ENCODE data around the gene PHKA2. TPM values are rescaled to one million over a fixed set of nuclear protein-coding genes. Genes with fewer than 3 reads are reported as not detected.
A peak's percentile ranks its signal among the peaks of the same experiment; 100 is the strongest.

PHKA2 gene
- total RNA-seq, 1 experiment from 2014 or later = 24.6 TPM

DNA sequence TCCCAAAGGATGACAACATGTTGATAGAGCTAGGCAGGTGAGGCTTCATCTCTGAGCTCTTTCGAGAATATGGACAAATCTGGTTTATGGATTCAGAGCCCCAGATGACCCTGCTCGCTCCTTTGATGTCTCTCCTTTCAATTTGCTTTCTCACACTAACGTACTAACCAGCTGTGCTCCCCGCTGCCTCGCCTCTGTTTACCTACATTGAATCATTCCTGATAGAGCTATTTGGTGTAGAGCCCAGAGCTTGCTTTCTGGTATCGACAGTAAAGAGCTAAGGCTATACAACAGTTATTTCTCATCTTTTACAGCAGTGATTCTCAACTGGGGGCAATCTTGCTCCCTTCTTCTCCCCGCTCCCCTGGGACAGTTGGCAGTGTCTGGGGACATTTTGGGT lies 8.9 kb upstream of the PHKA2 start:
- H3K27ac ChIP-seq (ENCODE audit: low read length) = peak overlapping the region; percentile 98
- peaks cover 55% of the 10 kb centered on the region for H3K4me1 ChIP-seq (ENCODE audit: insufficient read depth, low read length)
- H4K20me1 ChIP-seq (ENCODE audit: low read length) = no peaks in the 10 kb centered on the region
- H3K27me3 ChIP-seq (ENCODE audit: low read length) = no peaks in the 10 kb centered on the region
- peak; percentile 68 for DNase-seq
- peak overlapping the region; percentile 78 for H3K4me2 ChIP-seq (ENCODE audit: low read length)
- H3K36me3 ChIP-seq (ENCODE audit: low read depth, low read length) = no peaks in the 10 kb centered on the region
- H3K4me3 ChIP-seq (ENCODE audit: low read length) = no peak overlapping the region; the same call in 1 of the 2 replicates
- peak overlapping the region; percentile 36; the same call in 1 of the 2 replicates for H3K9ac ChIP-seq (ENCODE audit: low read length)
- TF ChIP-seq EZH2 (IDR thresholded peaks at IDR 0.05; ENCODE audit: low read length, unreplicated experiment) (no peak), EZH2phosphoT487 (IDR thresholded peaks at IDR 0.05; ENCODE audit: borderline replicate concordance, low read length) (no peak)
- TF ChIP-seq, protein P1, sequence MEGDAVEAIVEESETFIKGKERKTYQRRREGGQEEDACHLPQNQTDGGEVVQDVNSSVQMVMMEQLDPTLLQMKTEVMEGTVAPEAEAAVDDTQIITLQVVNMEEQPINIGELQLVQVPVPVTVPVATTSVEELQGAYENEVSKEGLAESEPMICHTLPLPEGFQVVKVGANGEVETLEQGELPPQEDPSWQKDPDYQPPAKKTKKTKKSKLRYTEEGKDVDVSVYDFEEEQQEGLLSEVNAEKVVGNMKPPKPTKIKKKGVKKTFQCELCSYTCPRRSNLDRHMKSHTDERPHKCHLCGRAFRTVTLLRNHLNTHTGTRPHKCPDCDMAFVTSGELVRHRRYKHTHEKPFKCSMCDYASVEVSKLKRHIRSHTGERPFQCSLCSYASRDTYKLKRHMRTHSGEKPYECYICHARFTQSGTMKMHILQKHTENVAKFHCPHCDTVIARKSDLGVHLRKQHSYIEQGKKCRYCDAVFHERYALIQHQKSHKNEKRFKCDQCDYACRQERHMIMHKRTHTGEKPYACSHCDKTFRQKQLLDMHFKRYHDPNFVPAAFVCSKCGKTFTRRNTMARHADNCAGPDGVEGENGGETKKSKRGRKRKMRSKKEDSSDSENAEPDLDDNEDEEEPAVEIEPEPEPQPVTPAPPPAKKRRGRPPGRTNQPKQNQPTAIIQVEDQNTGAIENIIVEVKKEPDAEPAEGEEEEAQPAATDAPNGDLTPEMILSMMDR (conservative IDR thresholded peaks at IDR 0.05; ENCODE audit: low read depth, low read length) = no peak
- H3F3A ChIP-seq (ENCODE audit: low read length, unreplicated experiment) = peaks cover 5% of the 10 kb centered on the region
- H2AFZ ChIP-seq (ENCODE audit: low read length) = peak overlapping the region; percentile 19; the same call in 1 of the 2 replicates
- POLR2A ChIA-PET (ENCODE audit: unreplicated experiment) = interaction anchor here (0.6 to 1.5 kb wide), 4 partner anchors 8 to 31 kb away, joined by 3 to 6 read pairs (median 4); partner anchors contain the start of gene PHKA2
- peak; percentile 37 for ATAC-seq
- H3K9me3 ChIP-seq (ENCODE audit: low read length) = no peaks in the 10 kb centered on the region
- intact Hi-C loops (cut with micrococcal nuclease) = no loop called here
- no peaks in the 10 kb centered on the region for H3K9me2 ChIP-seq (replicated peaks; ENCODE audit: low read length)
- H3K79me2 ChIP-seq (ENCODE audit: low read length) = no peaks in the 10 kb centered on the region
- no TSS peak for BruUV-seq (replicated peaks)
- CTCF ChIA-PET = interaction anchor here (1.1 kb wide), 1 partner anchor 583 kb away, joined by 5 read pairs; no protein-coding TSS in a partner anchor

DNA sequence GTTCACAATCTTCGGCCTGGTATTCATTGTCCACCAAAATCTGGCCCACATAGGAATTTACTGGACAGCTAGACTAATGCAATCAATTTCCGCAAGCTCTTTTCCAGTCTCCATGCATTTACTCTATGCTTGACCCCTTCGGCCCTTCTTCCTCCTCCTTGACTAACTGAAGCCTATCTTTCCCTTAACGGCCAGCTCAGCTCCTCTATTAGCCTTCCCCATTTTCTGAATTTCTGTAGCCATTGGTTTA lies 1.2 kb upstream of the PHKA2 start:
- peak overlapping the region; percentile 84 for H2AFZ ChIP-seq (ENCODE audit: low read length)
- H3K4me3 ChIP-seq (ENCODE audit: low read length) = peak overlapping the region; percentile 99
- H3F3A ChIP-seq (ENCODE audit: low read length, unreplicated experiment) = no peaks in the 10 kb centered on the region
- peak overlapping the region; percentile 93 for H3K4me2 ChIP-seq (ENCODE audit: low read length)
- intact Hi-C loops (cut with micrococcal nuclease) = no loop called here
- H3K27me3 ChIP-seq (ENCODE audit: low read length) = no peaks in the 10 kb centered on the region
- H3K9ac ChIP-seq (ENCODE audit: low read length) = peak overlapping the region; percentile 91
- ATAC-seq (no peak), DNase-seq (no peak)
- H3K79me2 ChIP-seq (ENCODE audit: low read length) = peaks cover 51% of the 10 kb centered on the region
- no peaks in the 10 kb centered on the region for H3K9me2 ChIP-seq (replicated peaks; ENCODE audit: low read length)
- peak overlapping the region; percentile 71; the same call in 1 of the 2 replicates for H3K27ac ChIP-seq (ENCODE audit: low read length)
- H3K4me1 ChIP-seq (ENCODE audit: insufficient read depth, low read length) = peaks cover 23% of the 10 kb centered on the region
- H3K9me3 ChIP-seq (ENCODE audit: low read length) = no peaks in the 10 kb centered on the region
- ChIA-PET CTCF (no interaction called here), POLR2A (ENCODE audit: unreplicated experiment) (interaction anchor here (0.6 to 1.0 kb wide), 2 partner anchors 8 to 10 kb away, joined by 4 to 5 read pairs; no protein-coding TSS in a partner anchor)
- H3K36me3 ChIP-seq (ENCODE audit: low read depth, low read length) = 0 out of 2 replicates have a peak, but pooled peaks cover 2% of the 10 kb centered on the region
- TSS peak; percentile 63 for BruUV-seq (replicated peaks)
- no peaks in the 10 kb centered on the region for H4K20me1 ChIP-seq (ENCODE audit: low read length)
- TF ChIP-seq EZH2 (IDR thresholded peaks at IDR 0.05; ENCODE audit: low read length, unreplicated experiment) (no peak), EZH2phosphoT487 (IDR thresholded peaks at IDR 0.05; ENCODE audit: borderline replicate concordance, low read length) (no peak)
- TF ChIP-seq, protein P1 (conservative IDR thresholded peaks at IDR 0.05; ENCODE audit: low read depth, low read length) = no peak

DNA sequence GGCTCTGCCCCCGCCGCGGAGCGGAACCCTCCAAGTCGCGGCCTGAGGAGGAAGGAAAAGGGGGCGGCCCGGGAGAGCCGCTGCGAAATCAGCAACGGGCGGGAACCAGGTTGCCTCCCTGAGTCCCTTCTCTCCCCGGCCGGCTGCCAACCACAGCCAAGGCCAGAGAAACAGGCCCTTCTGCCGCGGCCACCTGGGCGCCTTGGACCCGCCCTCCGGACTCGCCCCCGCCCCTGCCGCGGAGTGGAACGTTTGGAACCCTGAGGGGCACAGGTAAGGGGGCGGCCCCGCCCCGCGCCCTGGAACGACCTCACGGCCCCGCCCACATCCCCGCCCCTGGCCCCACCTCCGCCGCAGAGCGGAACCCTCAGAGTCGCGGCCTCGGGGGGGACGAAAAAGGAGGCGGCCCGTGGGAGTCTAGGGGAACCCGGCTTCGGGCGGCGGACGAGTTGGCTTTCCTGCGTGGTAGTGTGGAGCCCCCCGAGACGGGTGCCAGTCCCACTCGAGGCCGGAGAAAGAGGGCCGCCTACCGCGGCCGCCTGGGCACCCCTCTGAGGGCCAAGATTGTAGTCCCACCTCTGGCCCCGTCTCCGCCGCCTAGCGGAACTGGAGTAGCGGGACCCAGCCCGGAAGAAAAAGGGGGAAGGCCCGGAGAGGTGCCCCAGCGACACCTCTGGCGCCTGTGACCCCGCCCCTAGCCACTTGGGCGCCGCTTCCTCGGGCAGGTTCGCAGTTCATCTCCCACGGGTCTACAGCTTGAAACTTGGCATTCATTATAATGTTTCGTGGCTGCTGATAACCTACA lies 669 bp upstream of the PHKA2 start:
- POLR2A ChIA-PET (ENCODE audit: unreplicated experiment) = interaction anchor here (0.6 to 1.0 kb wide), 4 partner anchors 8 to 24 kb away, joined by 4 to 6 read pairs (median 5); no protein-coding TSS in a partner anchor

More for the DNA sequence above, 669 bp upstream of the PHKA2 start:
- Histone ChIP-seq H3K27me3 (ENCODE audit: low read length) (no peaks in the 10 kb centered on the region), H2AFZ (ENCODE audit: low read length) (peak overlapping the region; percentile 84), H3K27ac (ENCODE audit: low read length) (peak overlapping the region; percentile 71), H3K4me2 (ENCODE audit: low read length) (peak overlapping the region; percentile 93), H3K79me2 (ENCODE audit: low read length) (peaks cover 56% of the 10 kb centered on the region), H4K20me1 (ENCODE audit: low read length) (no peaks in the 10 kb centered on the region), H3K9ac (ENCODE audit: low read length) (peak overlapping the region; percentile 91), H3K9me2 (replicated peaks; ENCODE audit: low read length) (no peaks in the 10 kb centered on the region), H3F3A (ENCODE audit: low read length, unreplicated experiment) (no peaks in the 10 kb centered on the region), H3K36me3 (ENCODE audit: low read depth, low read length) (0 out of 2 replicates have a peak, but pooled peaks cover 2% of the 10 kb centered on the region), H3K9me3 (ENCODE audit: low read length) (no peaks in the 10 kb centered on the region), H3K4me3 (ENCODE audit: low read length) (peak overlapping the region; percentile 99), H3K4me1 (ENCODE audit: insufficient read depth, low read length) (peaks cover 23% of the 10 kb centered on the region)
- CTCF ChIA-PET = no interaction called here
- BruUV-seq (replicated peaks) = no TSS peak
- intact Hi-C loops (cut with micrococcal nuclease) = no loop called here
- DNase-seq = peak; percentile 79
- ATAC-seq = peak; percentile 80
- TF ChIP-seq, protein P1 (conservative IDR thresholded peaks at IDR 0.05; ENCODE audit: low read depth, low read length) = no peak
- TF ChIP-seq EZH2phosphoT487 (IDR thresholded peaks at IDR 0.05; ENCODE audit: borderline replicate concordance, low read length) = no peak
- no peak for TF ChIP-seq EZH2 (IDR thresholded peaks at IDR 0.05; ENCODE audit: low read length, unreplicated experiment)

All from PC-3 (cell line).